Heart left ventricle (tissue), 16 donors: ENCODE measurements around the gene FGF22. TPM values are rescaled to one million over a fixed set of nuclear protein-coding genes. Genes with fewer than 3 reads are reported as not detected.

Source experiments
- ATAC-seq, 4 donors: fragments of 200-7000 bp; cut with Tn5 transposase; one replicate each; pipeline ENCODE4 v1.9.1; 2020 to 2022; ENCODE audit warnings: moderate library complexity in 4 of 4, mild to moderate bottlenecking in 3 of 4, moderate number of reproducible peaks in 1 of 4
- DNase-seq, 5 donors: peaks; one replicate each; pipeline ENCODE4 v3.0.0-alpha.2; 2020
- H3K27ac ChIP-seq, 12 donors: fragments of 200-600 bp; sonication (generic) in 4 of 12; one replicate each; pipeline versions ENCODE4 v1.5.0 to v1.8.0; 2016 to 2022; ENCODE audit warnings: mild to moderate bottlenecking in 2 of 12
- H3K27me3 ChIP-seq, 9 donors: fragments of 200-600 bp; sonication (generic) in 2 of 9; one replicate each; pipeline versions ENCODE4 v1.5.1 to v1.8.0; 2016 to 2022; ENCODE audit warnings: mild to moderate bottlenecking in 3 of 9
- H3K36me3 ChIP-seq, 9 donors: fragments of 200-600 bp; sonication (generic) in 2 of 9; one replicate each; pipeline versions ENCODE4 v1.5.0 to v1.8.0; 2018 to 2022; ENCODE audit warnings: mild to moderate bottlenecking in 2 of 9
- H3K4me1 ChIP-seq, 12 donors: fragments of 200-600 bp; sonication (generic) in 4 of 12; one replicate each; pipeline versions ENCODE4 v1.5.0 to v1.8.0; 2016 to 2022; ENCODE audit warnings: mild to moderate bottlenecking in 3 of 12
- H3K4me3 ChIP-seq, 12 donors: fragments of 200-600 bp; sonication (generic) in 4 of 12; one replicate each; pipeline versions ENCODE4 v1.5.0 to v1.8.0; 2017 to 2022; ENCODE audit warnings: mild to moderate bottlenecking in 9 of 12, moderate library complexity in 4 of 12
- H3K9me3 ChIP-seq, 12 donors: fragments of 200-600 bp; sonication (generic) in 4 of 12; one replicate each; pipeline versions ENCODE4 v1.5.0 to v1.8.0; 2016 to 2022; ENCODE audit warnings: mild to moderate bottlenecking in 1 of 12
- POLR2A ChIP-seq, 2 donors: fragments of 450-650 bp; IDR thresholded peaks; one replicate each; pipeline ENCODE4 v1.6.1; 2017; ENCODE audit warnings: antibody characterized with exemption in 2 of 2, mild to moderate bottlenecking in 2 of 2, moderate library complexity in 2 of 2
- WGBS, 4 donors: extraction: QIAGEN DNeasy Blood & Tissue Kit in 2 of 4; methylation state at CpG; one replicate each; pipeline versions ENCODE4 v1.1.5 to v1.1.7; 2013 to 2018; 5-methylcytosine and 5-hydroxymethylcytosine counted together
- intact Hi-C, 10 donors: fragments of 100-400 bp; cut with DNase I; formaldehyde crosslinking; loops; one replicate each; pipeline versions ENCODE4 v1.11.1 to v1.14.2; 2022
- polyA plus RNA-seq, 2 donors: library from polyadenylated mRNA; stranded (reverse); fragments of 200-250 nt; gene quantifications; one replicate each; pipeline ENCODE4 v1.2.3, GENCODE V29; 2013
- total RNA-seq, 9 donors: library from RNA; depleted of rRNA in 2 of 9; stranded (reverse); fragments of >200 nt in 2 of 9; fragmentation: NEBNext Ultra II Directional in 3 of 9; extraction: Animal tissue kit (Norgen Biotek cat#: 25700) in 3 of 9; gene quantifications; one replicate each; pipeline versions ENCODE4 v1.1.0 to v1.2.4, GENCODE V29; 2016 to 2023
- TF ChIP-seq, protein P1 (sequence below), 12 donors: fragments of 200-600 bp; sonication (generic) in 4 of 12; IDR thresholded peaks; one replicate each; pipeline versions ENCODE4 v1.5.0 to v1.8.0; 2018 to 2022; ENCODE audit warnings: antibody characterized with exemption in 12 of 12, mild to moderate bottlenecking in 5 of 12
- donor health status: ischemic (EF 13 %, LVEDD 7.1; RV severe dilation, severe dysfunction).
- donor health status: healthy with polysubstance abuse.
- donor health status: DM: no; HTN: yes; CAD: no.
- donor health status: DM: no; HTN: no; CAD: no.
- donor health status: ischemic (EF 25% LVEDD 6.9; RV normal size, moderate dysfunction).
- donor health status: ischemic (EF 25% LVEDD 5.7; RV mildly dilated, moderate dysfunction).
- donor health status: healthy.
- donor health status: DM: yes; HTN: yes; CAD: no.
- donor health status: ischemic (EF 35%, LVEDD 5.7; RV mildly dilated, moderate dysfunction).
- donor health status: nonischemic (EF 11% LVEDD 7.7; RV severe dilation, severe dysfunction).
- donor health status: DM: yes; HTN: yes; CAD: no.
- donor health status: PGD.
- donor health status: ischemic (EF 29% LVEDD 5.4; RV normal size, mild dysfunction).
- donor health status: nonischemic (EF 23%, LVEDD 6.1; RV moderate dilation, normal function).

FGF22 gene
- total and polyA plus RNA-seq, 11 donors: 0.07 to 0.36 (median 0.16) TPM; not detected in 6

DNA sequence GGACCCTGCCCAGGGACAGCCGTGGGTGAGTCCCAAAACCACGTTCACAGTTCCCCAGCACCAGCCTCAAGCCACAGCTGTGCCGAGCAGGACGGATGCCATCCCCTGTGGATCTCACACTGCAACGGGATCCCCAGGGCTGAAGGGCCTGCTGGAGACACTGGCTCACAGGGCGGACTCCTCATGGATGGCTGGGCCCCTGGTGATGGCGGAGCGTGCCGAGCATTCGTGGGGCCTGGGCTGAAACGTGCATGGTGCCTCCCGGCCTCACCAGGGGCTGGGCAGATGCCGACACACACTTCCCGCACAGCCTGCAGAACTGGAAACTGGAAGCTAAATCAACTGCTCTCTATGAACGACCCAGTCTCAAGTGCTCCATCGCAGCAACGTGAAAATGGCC, 13.7 kb downstream of the FGF22 start:
- peak in 1 of 5 donors; percentile 24 for DNase-seq
- Histone ChIP-seq H3K4me1 (peaks cover under 1 to 30% (median 15%) of the 10 kb centered on the region in 12 donors), H3K9me3 (no peaks in the 10 kb centered on the region), H3K4me3 (no peak overlapping the region), H3K27me3 (no peaks in the 10 kb centered on the region), H3K36me3 (peaks cover 0 to 69% (median 50%) of the 10 kb centered on the region in 9 donors), H3K27ac (no peak overlapping the region)
- 87 to 89% (median 88%) methylated on average over 10 to 17 of the region's 17 CpGs for WGBS, 4 donors
- TF ChIP-seq POLR2A (IDR thresholded peaks at IDR 0.05): no peak
- TF ChIP-seq, protein P1, sequence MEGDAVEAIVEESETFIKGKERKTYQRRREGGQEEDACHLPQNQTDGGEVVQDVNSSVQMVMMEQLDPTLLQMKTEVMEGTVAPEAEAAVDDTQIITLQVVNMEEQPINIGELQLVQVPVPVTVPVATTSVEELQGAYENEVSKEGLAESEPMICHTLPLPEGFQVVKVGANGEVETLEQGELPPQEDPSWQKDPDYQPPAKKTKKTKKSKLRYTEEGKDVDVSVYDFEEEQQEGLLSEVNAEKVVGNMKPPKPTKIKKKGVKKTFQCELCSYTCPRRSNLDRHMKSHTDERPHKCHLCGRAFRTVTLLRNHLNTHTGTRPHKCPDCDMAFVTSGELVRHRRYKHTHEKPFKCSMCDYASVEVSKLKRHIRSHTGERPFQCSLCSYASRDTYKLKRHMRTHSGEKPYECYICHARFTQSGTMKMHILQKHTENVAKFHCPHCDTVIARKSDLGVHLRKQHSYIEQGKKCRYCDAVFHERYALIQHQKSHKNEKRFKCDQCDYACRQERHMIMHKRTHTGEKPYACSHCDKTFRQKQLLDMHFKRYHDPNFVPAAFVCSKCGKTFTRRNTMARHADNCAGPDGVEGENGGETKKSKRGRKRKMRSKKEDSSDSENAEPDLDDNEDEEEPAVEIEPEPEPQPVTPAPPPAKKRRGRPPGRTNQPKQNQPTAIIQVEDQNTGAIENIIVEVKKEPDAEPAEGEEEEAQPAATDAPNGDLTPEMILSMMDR (IDR thresholded peaks at IDR 0.05): no peak
- intact Hi-C loops: loop anchor here in 1 of 10 donors (10.0 kb wide), 1 partner anchor 59 kb away; no protein-coding TSS in a partner anchor
- ATAC-seq: no peak

DNA sequence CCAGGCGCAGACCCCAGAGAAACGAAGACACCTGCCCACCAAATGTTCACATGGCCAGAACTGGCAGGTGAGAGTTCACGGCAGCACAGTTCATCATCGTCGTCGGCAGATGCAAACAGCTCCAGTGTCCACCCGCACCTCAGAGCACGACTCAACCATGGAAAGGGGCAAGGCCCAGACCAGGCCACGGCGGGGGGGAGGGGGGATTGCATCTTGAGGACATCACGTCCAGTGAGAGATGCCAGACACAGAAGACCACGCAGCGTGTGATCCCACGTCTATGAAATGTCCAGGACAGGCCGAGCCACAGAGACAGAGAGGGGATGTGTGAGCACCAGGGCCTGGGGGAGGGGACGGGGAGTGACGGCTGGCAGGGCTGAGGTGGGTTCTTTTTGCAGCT, 16.0 kb downstream of the FGF22 start:
- Histone ChIP-seq H3K27me3 (no peaks in the 10 kb centered on the region), H3K4me1 (peaks cover 13 to 53% (median 36%) of the 10 kb centered on the region in 12 donors), H3K36me3 (peaks cover 0 to 53% (median 31%) of the 10 kb centered on the region in 9 donors), H3K9me3 (no peaks in the 10 kb centered on the region), H3K27ac (no peak overlapping the region), H3K4me3 (no peak overlapping the region)
- TF ChIP-seq, protein P1 (IDR thresholded peaks at IDR 0.05): no peak
- TF ChIP-seq POLR2A (IDR thresholded peaks at IDR 0.05): no peak
- 78 to 80% (median 80%) methylated on average over 17 of the region's 17 CpGs for WGBS, 4 donors
- DNase-seq: no peak
- intact Hi-C loops: loop anchor here in 1 of 10 donors (10.0 kb wide), 1 partner anchor 61 kb away; no protein-coding TSS in a partner anchor
- no peak for ATAC-seq

DNA sequence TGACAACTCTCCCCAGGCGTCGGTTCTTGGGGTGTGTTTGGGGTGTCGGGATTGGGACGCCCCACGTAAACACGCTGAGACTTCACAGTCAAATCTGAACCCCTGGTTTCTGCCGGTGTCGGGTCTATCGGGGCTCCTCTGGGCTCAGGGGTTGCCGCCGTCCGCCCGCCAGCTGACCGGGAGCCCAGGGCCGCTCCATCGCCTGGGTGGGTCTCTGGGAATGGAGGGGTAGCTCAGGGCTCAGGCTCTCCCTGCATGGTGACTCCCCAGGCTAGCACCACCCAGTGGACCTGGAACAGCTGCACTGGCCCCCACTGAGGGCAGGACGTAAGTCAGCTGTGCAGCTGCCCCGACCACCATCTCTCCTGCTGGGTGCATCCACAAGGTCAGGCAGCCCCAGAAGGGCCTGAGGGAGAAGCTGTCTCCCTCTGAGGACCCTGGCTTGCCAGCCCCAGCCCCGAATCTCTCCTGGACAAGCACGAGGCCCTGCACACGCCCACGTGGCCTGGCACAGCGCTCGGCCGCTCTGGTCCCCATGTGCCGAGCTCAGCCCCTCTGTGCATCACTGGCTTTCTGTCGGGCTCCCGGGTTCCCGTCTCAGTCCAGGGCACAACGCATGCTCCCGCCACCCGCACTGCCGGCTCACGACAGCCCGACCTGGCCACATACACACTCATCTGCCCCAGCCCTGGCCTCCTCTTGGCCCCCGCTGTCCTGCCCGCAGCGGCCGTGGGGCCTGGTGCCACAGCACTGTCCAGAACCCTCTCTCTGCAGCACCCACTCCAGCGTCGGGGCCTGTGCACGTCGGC, 17.3 kb downstream of the FGF22 start:
- H3K27me3 ChIP-seq: no peaks in the 10 kb centered on the region
- H3K9me3 ChIP-seq: no peaks in the 10 kb centered on the region
- TF ChIP-seq POLR2A (IDR thresholded peaks at IDR 0.05): no peak
- WGBS, 4 donors: 80 to 88% (median 84%) methylated on average over 38 to 43 of the region's 43 CpGs
- peak in 1 of 5 donors; percentile 59 for DNase-seq
- peaks cover 20 to 65% (median 49%) of the 10 kb centered on the region in 12 donors for H3K4me1 ChIP-seq
- peaks cover 0 to 40% (median 18%) of the 10 kb centered on the region in 9 donors for H3K36me3 ChIP-seq
- H3K27ac ChIP-seq: no peak overlapping the region
- no peak overlapping the region for H3K4me3 ChIP-seq
- intact Hi-C loops: loop anchor here in 1 of 10 donors (10.0 kb wide), 1 partner anchor 62 kb away; no protein-coding TSS in a partner anchor
- no peak for ATAC-seq

DNA sequence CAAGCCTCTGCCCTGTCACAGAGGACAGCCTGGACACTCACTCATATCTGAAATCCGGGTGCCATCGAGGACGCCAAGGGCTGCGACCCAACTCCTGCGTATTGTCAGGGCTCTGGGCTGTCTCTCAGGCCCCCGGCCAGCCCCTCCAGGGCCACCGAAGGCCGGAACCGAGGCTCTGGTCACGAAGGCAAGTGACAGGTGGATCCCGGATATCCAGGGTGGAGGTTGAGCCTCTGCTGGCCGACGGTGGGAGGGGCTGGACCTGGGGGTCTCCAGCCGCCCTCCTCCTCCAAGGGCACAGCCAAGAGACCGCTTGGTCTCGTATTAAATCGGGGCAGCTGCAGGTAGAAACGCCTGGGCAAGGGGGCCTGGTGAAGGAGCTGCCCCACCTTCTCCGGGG, 17.9 kb downstream of the FGF22 start:
- no peak overlapping the region for H3K4me3 ChIP-seq
- no peak for TF ChIP-seq POLR2A (IDR thresholded peaks at IDR 0.05)
- TF ChIP-seq, protein P1 (IDR thresholded peaks at IDR 0.05): no peak
- no peaks in the 10 kb centered on the region for H3K27me3 ChIP-seq
- H3K4me1 ChIP-seq: peaks cover 22 to 69% (median 51%) of the 10 kb centered on the region in 12 donors
- H3K9me3 ChIP-seq: no peaks in the 10 kb centered on the region
- peaks cover 0 to 34% (median 13%) of the 10 kb centered on the region in 9 donors for H3K36me3 ChIP-seq
- intact Hi-C loops: loop anchor here in 1 of 10 donors (10.0 kb wide), 1 partner anchor 63 kb away; no protein-coding TSS in a partner anchor
- no peak overlapping the region for H3K27ac ChIP-seq
- peak in 1 of 5 donors; percentile 63 for DNase-seq
- 77 to 90% (median 81%) methylated on average over 11 to 19 of the region's 19 CpGs for WGBS, 4 donors
- ATAC-seq: no peak
